NT2/D1 (cell line): ENCODE data around the gene FRAS1.

Experiments
- SUZ12 ChIP-seq: IDR thresholded peaks from 2 replicates; pipeline ENCODE4 v1.6.1; 2011; ENCODE audit not compliant: insufficient read length, insufficient read depth; ENCODE audit errors: extremely low read depth
- YY1 ChIP-seq: IDR thresholded peaks from 2 replicates; pipeline ENCODE4 v1.6.1; 2011; ENCODE audit not compliant: insufficient read length, insufficient read depth
- ZNF274 ChIP-seq: IDR thresholded peaks from 2 replicates; pipeline ENCODE4 v1.6.1; 2011; ENCODE audit warnings: mild to moderate bottlenecking, low read depth, low read length

DNA sequence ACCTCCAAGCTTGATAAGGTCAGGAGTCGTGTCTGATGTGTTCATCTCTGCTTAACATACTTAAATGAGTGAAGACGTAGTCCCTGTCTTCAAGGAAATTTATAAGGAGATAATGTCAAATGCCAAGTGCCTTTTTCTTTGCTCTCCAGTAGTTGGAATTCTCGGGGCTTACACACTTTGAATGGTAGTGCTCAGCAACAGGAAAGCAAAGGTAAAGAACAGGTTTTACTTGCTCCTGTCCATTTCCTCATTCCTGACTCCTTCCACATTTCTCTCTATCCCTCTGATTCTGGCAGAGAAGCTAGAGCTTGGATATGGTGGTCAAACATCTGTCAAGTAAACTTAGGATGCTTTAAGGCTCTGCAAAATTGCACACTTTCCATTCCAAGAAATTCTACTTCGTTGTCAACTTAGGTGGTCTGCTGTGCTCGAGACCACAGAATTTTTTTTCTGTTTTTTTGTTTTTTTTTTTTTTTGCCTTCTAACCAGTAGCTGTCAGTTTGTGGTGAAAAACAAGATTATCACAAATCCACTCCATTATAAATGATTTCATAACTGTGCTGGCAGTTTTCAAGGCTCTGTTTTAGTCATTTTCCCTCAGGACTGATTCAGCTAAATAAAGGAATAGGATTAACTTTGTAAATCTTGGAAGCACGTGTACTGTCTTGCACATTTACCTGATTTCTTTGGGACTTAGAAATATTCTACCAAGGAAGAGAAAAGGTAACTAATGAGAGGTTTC is 313.7 kb downstream of the FRAS1 start:
- TF ChIP-seq ZNF274 (no peak), YY1 (no peak), SUZ12 (no peak)
